ENCODE data around the gene PLB1.

Gene PLB1

GRCh38 chr2:28563869-28564268, 68.0 kb downstream of the PLB1 start:
- DNase-seq (ENCODE audit: low read depth in 2 of 2, low spot score in 1 of 2), result no peak

GRCh38 chr2:28564346-28564745, 68.5 kb downstream of the PLB1 start:
- DNase-seq (ENCODE audit: low read depth in 2 of 2, low spot score in 1 of 2), result no peak

- no peak for DNase-seq (ENCODE audit: low read depth in 2 of 2, low spot score in 1 of 2)
These were observed 69.2 kb downstream of the PLB1 start for GRCh38 chr2:28565033-28565432.

- DNase-seq (ENCODE audit: low read depth in 2 of 2, low spot score in 1 of 2), result no peak
These were observed 69.9 kb downstream of the PLB1 start for GRCh38 chr2:28565720-28566295.

GRCh38 chr2:28566521-28567041, 70.7 kb downstream of the PLB1 start:
- peak; percentile 73 to 79 for DNase-seq (ENCODE audit: low read depth in 2 of 2, low spot score in 1 of 2)

GRCh38 chr2:28567061-28567471, 71.2 kb downstream of the PLB1 start:
- no peak for DNase-seq (ENCODE audit: low read depth in 2 of 2, low spot score in 1 of 2)

GRCh38 chr2:28568036-28568435, 72.2 kb downstream of the PLB1 start:
- DNase-seq (ENCODE audit: low read depth in 2 of 2, low spot score in 1 of 2), result no peak

- DNase-seq (ENCODE audit: low read depth in 2 of 2, low spot score in 1 of 2), result no peak
These were observed 72.7 kb downstream of the PLB1 start for GRCh38 chr2:28568533-28568932.

- no peak for DNase-seq (ENCODE audit: low read depth in 2 of 2, low spot score in 1 of 2)
These were observed 74.6 kb downstream of the PLB1 start for GRCh38 chr2:28570431-28570830.

GRCh38 chr2:28576714-28577113, 80.9 kb downstream of the PLB1 start:
- no peak for DNase-seq (ENCODE audit: low read depth in 2 of 2, low spot score in 1 of 2)

- no peak for DNase-seq (ENCODE audit: low read depth in 2 of 2, low spot score in 1 of 2)
These were observed 82.2 kb downstream of the PLB1 start for GRCh38 chr2:28577791-28578680.

GRCh38 chr2:28578774-28579173, 82.9 kb downstream of the PLB1 start:
- no peak for DNase-seq (ENCODE audit: low read depth in 2 of 2, low spot score in 1 of 2)

GRCh38 chr2:28579606-28580005, 83.7 kb downstream of the PLB1 start:
- DNase-seq (ENCODE audit: low read depth in 2 of 2, low spot score in 1 of 2), result no peak

- DNase-seq (ENCODE audit: low read depth in 2 of 2, low spot score in 1 of 2), result no peak
These were observed 84.2 kb downstream of the PLB1 start for GRCh38 chr2:28580078-28580477.

- DNase-seq (ENCODE audit: low read depth in 2 of 2, low spot score in 1 of 2), result no peak
These were observed 85.5 kb downstream of the PLB1 start for GRCh38 chr2:28581312-28581711.

- DNase-seq (ENCODE audit: low read depth in 2 of 2, low spot score in 1 of 2), result no peak
These were observed 86.3 kb downstream of the PLB1 start for GRCh38 chr2:28582152-28582551.

- no peak for DNase-seq (ENCODE audit: low read depth in 2 of 2, low spot score in 1 of 2)
These were observed 86.7 kb downstream of the PLB1 start for GRCh38 chr2:28582595-28582994.

- DNase-seq (ENCODE audit: low read depth in 2 of 2, low spot score in 1 of 2), result peak; percentile 55 to 70
These were observed 88.2 kb downstream of the PLB1 start for GRCh38 chr2:28583899-28584553.

GRCh38 chr2:28586867-28587266, 91.0 kb downstream of the PLB1 start:
- no peak for DNase-seq (ENCODE audit: low read depth in 2 of 2, low spot score in 1 of 2)

GRCh38 chr2:28587526-28588291, 91.8 kb downstream of the PLB1 start:
- no peak for DNase-seq (ENCODE audit: low read depth in 2 of 2, low spot score in 1 of 2)

GRCh38 chr2:28588292-28588670, 92.4 kb downstream of the PLB1 start:
- DNase-seq (ENCODE audit: low read depth in 2 of 2, low spot score in 1 of 2), result no peak

Data from stimulated activated CD8-positive, alpha-beta memory T cell treated with anti-CD3 and anti-CD28 coated beads, Interleukin-4, amount 100 ng/mL, for 4 hours (primary cell).